Measurements from ENCODE around the gene ARAP1. TPM values are rescaled to one million over a fixed set of nuclear protein-coding genes. Genes with fewer than 3 reads are reported as not detected.

ARAP1 gene
- polyA plus RNA-seq, 3 donors: 66.4 to 71.6 (median 71.3) TPM

GRCh38 chr11:72725724-72726028, 26.5 kb downstream of the ARAP1 start:
- DNase-seq (ENCODE audit: low read depth in 3 of 3, low spot score in 2 of 3): no peak

- DNase-seq (ENCODE audit: low read depth in 3 of 3, low spot score in 2 of 3): peak in 2 of 3 donors; percentile 73 to 85
Measured at GRCh38 chr11:72724851-72725723, 27.1 kb downstream of the ARAP1 start.

GRCh38 chr11:72724021-72724551, 28.1 kb downstream of the ARAP1 start:
- DNase-seq (ENCODE audit: low read depth in 3 of 3, low spot score in 2 of 3): no peak

- no peak for DNase-seq (ENCODE audit: low read depth in 3 of 3, low spot score in 2 of 3)
Measured at GRCh38 chr11:72723508-72723907, 28.7 kb downstream of the ARAP1 start.

- peak; percentile 83 to 85 (median 84) for DNase-seq (ENCODE audit: low read depth in 3 of 3, low spot score in 2 of 3)
Measured at GRCh38 chr11:72722050-72722748, 30.0 kb downstream of the ARAP1 start.

- DNase-seq (ENCODE audit: low read depth in 3 of 3, low spot score in 2 of 3): no peak
Measured at GRCh38 chr11:72721689-72722049, 30.5 kb downstream of the ARAP1 start.

- DNase-seq (ENCODE audit: low read depth in 3 of 3, low spot score in 2 of 3): no peak
Measured at GRCh38 chr11:72721276-72721675, 30.9 kb downstream of the ARAP1 start.

GRCh38 chr11:72720784-72721183, 31.4 kb downstream of the ARAP1 start:
- no peak for DNase-seq (ENCODE audit: low read depth in 3 of 3, low spot score in 2 of 3)

GRCh38 chr11:72720047-72720446, 32.2 kb downstream of the ARAP1 start:
- DNase-seq (ENCODE audit: low read depth in 3 of 3, low spot score in 2 of 3): no peak

GRCh38 chr11:72719551-72719950, 32.7 kb downstream of the ARAP1 start:
- DNase-seq (ENCODE audit: low read depth in 3 of 3, low spot score in 2 of 3): no peak

GRCh38 chr11:72719144-72719543, 33.1 kb downstream of the ARAP1 start:
- DNase-seq (ENCODE audit: low read depth in 3 of 3, low spot score in 2 of 3): no peak

GRCh38 chr11:72718101-72718501, 34.1 kb downstream of the ARAP1 start:
- no peak for DNase-seq (ENCODE audit: low read depth in 3 of 3, low spot score in 2 of 3)

- no peak for DNase-seq (ENCODE audit: low read depth in 3 of 3, low spot score in 2 of 3)
Measured at GRCh38 chr11:72716788-72717435, 35.3 kb downstream of the ARAP1 start.

GRCh38 chr11:72716290-72716689, 35.9 kb downstream of the ARAP1 start:
- no peak for DNase-seq (ENCODE audit: low read depth in 3 of 3, low spot score in 2 of 3)

GRCh38 chr11:72712841-72713240, 39.4 kb downstream of the ARAP1 start:
- DNase-seq (ENCODE audit: low read depth in 3 of 3, low spot score in 2 of 3): no peak

GRCh38 chr11:72712168-72712751, 39.9 kb downstream of the ARAP1 start:
- DNase-seq (ENCODE audit: low read depth in 3 of 3, low spot score in 2 of 3): no peak

- no peak for DNase-seq (ENCODE audit: low read depth in 3 of 3, low spot score in 2 of 3)
Measured at GRCh38 chr11:72711141-72711540, 41.1 kb downstream of the ARAP1 start.

- no peak for DNase-seq (ENCODE audit: low read depth in 3 of 3, low spot score in 2 of 3)
Measured at GRCh38 chr11:72710278-72710677, 41.9 kb downstream of the ARAP1 start.

- no peak for DNase-seq (ENCODE audit: low read depth in 3 of 3, low spot score in 2 of 3)
Measured at GRCh38 chr11:72709478-72710238, 42.5 kb downstream of the ARAP1 start.

GRCh38 chr11:72707032-72707431, 45.2 kb downstream of the ARAP1 start:
- DNase-seq (ENCODE audit: low read depth in 3 of 3, low spot score in 2 of 3): no peak
